GM21447 (cell line): Measurements from ENCODE around the gene METTL8.
"Not testable (repeated sequence)": the region's sequence is repeated elsewhere in the genome, so short reads cannot be mapped to it uniquely, and the experiment has no call there.

Source experiments
- ATAC-seq: cut with Tn5 transposase; IDR thresholded peaks from one replicate; pipeline ENCODE4 v1.9.1; 2021; ENCODE audit not compliant: unreplicated experiment

Gene METTL8

GRCh38 chr2:171402906-171403580, 30.7 kb downstream of the METTL8 start:
- ATAC-seq = no peak

- ATAC-seq = no peak
These were observed 31.8 kb downstream of the METTL8 start for GRCh38 chr2:171401947-171402346.

GRCh38 chr2:171400395-171400794, 33.4 kb downstream of the METTL8 start:
- no peak for ATAC-seq

- ATAC-seq = no peak
These were observed 34.5 kb downstream of the METTL8 start for GRCh38 chr2:171399292-171399691.

- no peak for ATAC-seq
These were observed 39.5 kb downstream of the METTL8 start for GRCh38 chr2:171394164-171394740.

GRCh38 chr2:171393487-171393886, 40.3 kb downstream of the METTL8 start:
- no peak for ATAC-seq

GRCh38 chr2:171391532-171391931, 42.3 kb downstream of the METTL8 start:
- ATAC-seq = no peak

GRCh38 chr2:171390941-171391516, 42.8 kb downstream of the METTL8 start:
- no peak for ATAC-seq

GRCh38 chr2:171389780-171390179, 44.0 kb downstream of the METTL8 start:
- no peak for ATAC-seq

- peak; percentile 56 for ATAC-seq
These were observed 44.5 kb downstream of the METTL8 start for GRCh38 chr2:171389325-171389724.

- ATAC-seq = no peak
These were observed 46.7 kb downstream of the METTL8 start for GRCh38 chr2:171387052-171387451.

- ATAC-seq = no peak
These were observed 47.2 kb downstream of the METTL8 start for GRCh38 chr2:171386627-171387026.

GRCh38 chr2:171383134-171383533, 50.7 kb downstream of the METTL8 start:
- ATAC-seq = no peak

- ATAC-seq = not testable (repeated sequence)
These were observed 51.6 kb downstream of the METTL8 start for GRCh38 chr2:171382175-171382574.

- not testable (repeated sequence) for ATAC-seq
These were observed 55.9 kb downstream of the METTL8 start for GRCh38 chr2:171377852-171378251.

- no peak for ATAC-seq
These were observed 66.1 kb downstream of the METTL8 start for GRCh38 chr2:171367692-171368091.

- ATAC-seq = no peak
These were observed 68.0 kb downstream of the METTL8 start for GRCh38 chr2:171365778-171366177.

GRCh38 chr2:171365232-171365631, 68.6 kb downstream of the METTL8 start:
- no peak for ATAC-seq

GRCh38 chr2:171362396-171362795, 71.4 kb downstream of the METTL8 start:
- ATAC-seq = no peak

GRCh38 chr2:171360905-171361304, 72.9 kb downstream of the METTL8 start:
- no peak for ATAC-seq

GRCh38 chr2:171353746-171354145, 80.0 kb downstream of the METTL8 start:
- not testable (repeated sequence) for ATAC-seq

GRCh38 chr2:171348056-171348455, 85.7 kb downstream of the METTL8 start:
- ATAC-seq = no peak
